NCI-H510A treated with DMSO at 0.1 percent for 48 hours (cell line): ENCODE measurements around the gene SLC16A14.

ENCODE experiments used
- DNase-seq: peaks from one replicate; lab custom pipeline; 2025; lab: John Stamatoyannopoulos, UW

The SLC16A14 gene

DNA sequence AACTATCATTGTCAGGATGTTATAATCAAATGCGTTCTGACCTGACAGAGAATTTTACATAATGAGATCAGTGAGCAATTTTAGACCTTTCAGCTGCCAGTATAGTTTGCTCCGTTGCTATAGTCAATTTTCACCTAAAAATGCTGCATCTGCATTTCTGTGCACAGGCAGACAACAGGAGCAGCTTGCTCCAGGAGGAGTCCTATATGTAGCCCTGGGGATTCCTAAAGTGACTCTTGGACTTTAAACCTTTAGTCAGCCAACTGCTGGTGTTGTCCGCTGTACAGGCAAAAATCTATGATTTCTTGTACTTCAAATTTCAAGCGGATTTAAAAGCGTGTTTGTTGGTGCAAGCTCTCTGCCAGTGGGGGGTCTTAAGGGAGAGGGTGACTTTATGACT, 25.7 kb downstream of the SLC16A14 start:
- DNase-seq, result no peak

DNA sequence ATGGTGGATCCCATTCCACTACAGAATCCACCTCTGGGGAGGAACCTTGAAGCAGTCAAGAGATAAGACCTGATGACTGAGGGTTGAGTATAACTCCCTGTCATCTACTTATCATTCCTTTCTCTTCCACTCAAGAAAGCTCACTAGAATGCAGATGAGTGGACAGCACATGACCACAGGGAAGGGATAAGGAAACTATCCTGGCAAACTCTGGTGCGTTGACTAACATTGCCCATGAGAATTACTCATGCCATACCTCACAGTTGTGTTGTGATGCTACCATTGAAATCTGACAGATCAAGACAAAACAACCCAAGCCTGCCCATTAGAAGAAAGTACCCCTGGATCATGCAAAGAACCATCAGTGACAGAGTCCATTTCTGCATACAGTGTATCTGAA, 26.5 kb downstream of the SLC16A14 start:
- DNase-seq, result no peak

DNA sequence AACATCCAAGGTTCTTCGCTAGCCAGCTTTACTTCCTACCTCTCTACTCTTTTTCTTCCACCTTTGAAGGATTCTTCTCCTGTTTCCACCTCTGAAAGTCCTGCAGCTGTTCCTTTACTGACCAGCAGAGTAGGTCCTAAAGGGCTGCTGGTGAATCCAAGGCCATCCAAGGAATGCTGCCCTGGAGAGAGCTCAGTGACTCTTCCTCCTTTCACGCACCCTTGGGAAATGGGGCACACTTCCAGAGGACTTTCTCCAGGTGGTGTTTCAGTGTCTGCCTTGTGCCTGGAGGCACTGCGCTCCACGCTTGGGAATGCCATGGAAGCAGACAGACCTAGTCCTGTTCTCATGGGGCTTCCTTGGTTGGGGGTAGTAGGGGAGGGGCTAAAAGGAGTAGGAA, 45.4 kb downstream of the SLC16A14 start:
- no peak for DNase-seq

DNA sequence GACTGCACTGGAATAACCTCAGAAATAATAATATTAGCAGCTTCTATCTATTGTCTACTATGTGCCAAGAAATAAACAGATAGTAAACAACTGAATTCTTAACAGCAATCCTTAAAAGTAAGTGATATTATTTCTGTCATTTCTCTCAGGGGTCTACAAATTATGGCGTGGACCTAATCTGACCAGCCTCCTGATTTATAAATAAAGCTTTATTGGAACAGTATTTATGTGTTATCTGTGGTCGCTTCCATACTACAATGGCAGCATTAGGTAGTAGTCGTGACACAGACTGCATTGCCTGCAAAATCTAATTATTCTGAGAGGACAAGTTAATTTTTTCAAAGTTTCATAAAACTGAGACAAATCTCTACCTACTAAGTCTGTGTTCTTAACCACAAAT, 49.0 kb downstream of the SLC16A14 start:
- DNase-seq, result no peak

DNA sequence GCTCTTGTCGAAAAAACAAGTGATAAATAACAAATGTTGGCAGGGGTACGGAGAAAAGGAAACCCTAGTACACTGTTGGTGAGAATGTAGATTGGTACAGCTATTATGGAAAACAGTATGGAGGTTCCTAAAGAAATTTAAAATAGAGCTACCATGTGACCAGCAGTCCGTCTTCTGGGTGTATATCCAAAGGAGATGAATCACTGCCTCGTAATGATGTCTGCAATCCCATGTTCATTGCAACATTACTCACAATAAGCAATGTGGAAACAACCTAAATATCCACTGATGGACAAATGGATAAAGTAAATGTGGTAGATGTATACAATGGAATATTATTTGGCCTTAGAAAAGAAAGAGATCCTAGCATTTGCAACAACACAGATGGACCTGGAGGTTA, 50.6 kb downstream of the SLC16A14 start:
- DNase-seq, result no peak

DNA sequence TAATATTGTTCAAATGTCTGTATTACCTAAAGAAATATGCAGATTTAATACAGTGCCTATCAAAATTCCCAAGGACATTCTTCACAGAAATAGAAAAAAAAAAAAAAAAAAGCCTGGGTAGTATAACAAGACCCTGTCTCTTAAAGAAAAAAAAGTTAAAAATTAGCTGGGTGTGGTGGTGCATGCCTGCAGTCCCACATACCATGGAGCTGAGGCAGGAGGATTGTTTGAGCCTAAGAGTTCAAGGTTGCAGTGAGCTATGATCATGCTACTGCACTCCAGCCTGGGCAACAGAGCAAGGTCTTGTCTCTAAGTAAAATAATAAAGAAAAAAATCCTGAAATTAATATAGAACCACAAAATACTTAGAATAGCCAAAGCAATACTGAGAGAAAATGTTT, 51.9 kb downstream of the SLC16A14 start:
- no peak for DNase-seq

DNA sequence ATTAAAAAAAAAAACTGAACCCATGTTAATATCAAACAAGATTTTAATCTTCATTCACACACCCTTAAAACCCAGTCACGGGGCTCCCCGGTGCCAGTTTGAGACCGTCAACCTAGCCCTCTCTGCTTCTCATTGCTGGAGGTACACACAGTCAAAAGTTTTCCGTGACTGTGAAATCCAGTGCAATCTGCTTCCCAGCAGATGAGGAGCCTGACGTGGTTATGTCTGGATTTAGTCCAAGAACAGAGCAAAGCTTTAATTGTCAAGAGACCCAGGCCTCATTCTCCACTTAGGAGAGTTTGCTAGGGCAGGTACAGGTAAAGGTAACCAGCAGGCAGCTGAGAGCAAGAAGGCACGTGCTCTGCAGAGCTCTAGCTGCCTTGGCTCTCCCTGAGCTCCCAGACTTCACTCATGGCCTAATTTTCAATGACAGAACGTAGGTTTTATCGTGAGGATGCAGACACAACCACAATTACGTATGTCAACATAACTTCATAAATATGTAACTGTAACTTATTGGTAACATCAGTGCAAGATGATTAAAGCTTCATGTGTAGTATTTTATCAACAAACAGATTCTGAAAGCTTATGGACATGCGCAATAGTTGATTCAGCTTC, 56.3 kb downstream of the SLC16A14 start:
- DNase-seq, result no peak

DNA sequence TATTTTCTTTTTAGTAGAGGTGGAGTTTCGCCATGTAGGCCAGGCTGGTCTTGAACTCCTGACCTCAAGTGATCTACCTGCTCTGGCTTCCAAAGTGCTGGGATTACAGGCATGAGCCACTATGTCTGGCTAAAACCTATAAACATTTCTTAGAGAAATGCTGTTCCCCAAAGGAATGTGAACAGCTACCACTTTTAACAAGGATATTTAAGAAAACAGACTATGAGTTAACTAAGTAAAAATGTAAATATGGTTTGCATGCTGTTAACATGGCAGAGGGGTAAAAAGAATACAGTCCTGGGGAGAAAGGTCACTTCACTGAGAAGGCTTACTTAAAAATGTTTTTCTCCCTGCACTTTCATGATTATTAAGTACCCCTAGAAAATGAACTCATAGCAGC, 57.1 kb downstream of the SLC16A14 start:
- no peak for DNase-seq

DNA sequence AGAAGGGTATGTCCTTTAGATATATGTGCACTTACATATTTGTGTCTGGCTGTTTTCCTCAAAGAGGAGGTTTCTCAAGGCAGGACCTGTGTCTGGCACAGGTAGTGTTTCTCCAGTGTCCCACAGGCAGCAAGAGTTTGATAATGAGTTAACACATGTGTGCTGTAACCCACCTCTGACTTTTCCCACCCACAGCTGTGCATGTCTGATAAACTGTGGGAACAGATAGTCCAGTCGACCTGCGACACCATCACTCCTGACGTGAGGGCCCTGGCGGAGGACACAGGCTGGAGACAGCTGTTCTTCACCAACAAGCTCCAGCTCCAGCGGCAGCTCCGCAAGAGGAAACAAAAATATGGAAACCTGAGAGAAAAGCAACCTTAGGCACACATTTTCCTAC, 58.2 kb downstream of the SLC16A14 start:
- no peak for DNase-seq

DNA sequence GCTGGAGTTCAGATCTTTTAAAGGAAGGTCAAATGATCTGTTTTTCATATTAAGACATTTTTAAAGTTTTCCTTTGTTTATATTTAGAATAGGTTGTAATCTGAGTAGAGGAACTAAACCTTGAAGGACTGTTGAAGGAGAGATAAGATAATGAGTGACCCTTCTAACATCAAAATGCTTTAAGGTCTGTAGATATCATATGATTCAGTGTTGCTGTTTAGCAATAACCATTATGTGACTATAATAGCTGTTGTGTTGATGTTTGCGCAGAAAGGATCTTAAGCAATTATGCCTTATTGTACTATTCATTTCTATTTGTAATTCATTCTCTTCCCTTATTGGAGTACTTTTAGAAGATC, 60.0 kb downstream of the SLC16A14 start:
- no peak for DNase-seq

DNA sequence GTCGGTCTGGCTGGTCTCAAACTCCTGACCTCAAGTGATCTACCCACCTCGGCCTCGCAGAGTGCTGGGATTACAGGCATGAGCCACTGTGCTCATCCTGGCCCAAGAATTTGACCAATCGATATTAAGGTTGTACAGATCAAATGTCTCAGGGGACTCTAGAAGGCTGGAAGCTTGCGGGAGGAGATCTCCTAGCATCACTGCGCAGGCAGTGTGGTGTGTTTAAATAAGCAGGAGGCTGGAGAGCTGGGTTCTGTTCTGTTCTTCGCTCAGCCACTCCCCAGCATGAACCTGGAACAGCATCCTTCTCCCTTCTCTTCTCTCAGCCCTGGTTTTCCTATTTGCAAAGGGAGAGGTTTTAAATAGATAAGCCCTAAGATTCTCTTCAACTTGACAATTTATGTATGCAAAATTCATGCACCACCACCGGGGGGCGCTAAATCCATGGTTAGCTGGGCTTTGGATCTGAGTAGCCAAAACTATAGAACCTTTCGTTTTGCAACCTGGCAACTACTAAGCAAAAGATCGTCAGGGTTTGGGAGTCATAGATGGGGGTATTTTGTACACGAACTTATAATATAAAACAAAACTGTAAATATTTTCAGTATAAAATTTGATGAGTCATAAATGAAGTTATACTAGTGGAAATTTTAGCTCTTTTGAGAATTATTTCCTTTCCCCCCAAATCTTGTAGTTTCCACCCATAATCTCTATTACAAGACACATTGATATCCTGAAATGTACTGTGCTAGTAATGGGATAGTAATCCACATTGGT, 60.6 kb downstream of the SLC16A14 start:
- DNase-seq, result peak; percentile 93

DNA sequence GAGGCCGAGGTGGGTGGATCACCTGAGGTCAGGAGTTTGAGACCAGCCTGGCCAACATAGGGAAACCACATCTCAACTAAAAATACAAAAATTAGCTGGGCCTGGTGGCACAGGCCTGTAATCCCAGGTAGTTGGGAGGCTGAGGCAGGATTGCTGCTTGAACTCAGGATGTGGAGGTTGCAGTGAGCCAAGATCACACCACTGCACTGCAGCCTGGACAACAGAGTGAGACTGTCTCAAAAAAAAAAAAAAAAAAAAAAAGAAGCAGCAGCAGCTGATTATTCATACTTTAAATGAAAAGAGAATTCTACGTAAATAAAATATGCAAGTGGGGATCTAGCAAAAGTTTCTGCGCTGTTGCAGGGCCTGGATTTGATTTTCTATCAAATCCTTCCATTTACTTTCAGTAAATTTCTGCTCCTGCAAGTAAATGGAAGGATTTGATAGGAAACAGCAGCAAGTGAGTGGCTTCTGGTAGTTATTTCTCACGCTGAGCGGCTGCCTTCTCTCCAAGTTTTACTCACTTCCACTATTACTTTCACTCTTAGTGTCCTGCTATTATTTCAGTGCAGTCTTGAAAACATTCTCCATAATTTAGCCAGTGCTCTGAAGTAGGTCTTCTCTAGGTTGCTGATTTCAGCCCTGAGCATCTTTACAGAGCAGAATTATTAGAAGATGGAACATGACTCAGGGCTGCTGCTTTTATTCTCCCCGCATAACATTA, 68.4 kb downstream of the SLC16A14 start:
- DNase-seq, result no peak

DNA sequence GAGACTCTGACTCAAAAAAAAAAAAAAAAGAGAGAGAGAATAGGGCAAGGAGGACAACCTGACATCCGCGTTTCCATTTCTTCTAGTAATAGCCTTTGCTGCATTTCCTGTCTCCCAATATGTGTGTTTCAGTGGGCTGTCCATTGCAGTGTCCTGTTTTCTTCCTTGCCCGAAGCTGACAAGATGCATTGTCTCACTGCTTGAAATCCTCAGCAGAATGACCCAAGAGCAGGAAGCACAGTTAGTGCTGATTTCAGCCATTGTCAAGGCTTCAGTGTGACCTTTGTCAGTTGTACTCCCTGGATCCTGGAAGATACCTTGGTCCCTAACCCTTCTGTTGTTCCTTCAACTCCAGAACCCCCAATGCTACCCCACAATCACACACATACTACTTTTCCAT, 71.2 kb downstream of the SLC16A14 start:
- no peak for DNase-seq

DNA sequence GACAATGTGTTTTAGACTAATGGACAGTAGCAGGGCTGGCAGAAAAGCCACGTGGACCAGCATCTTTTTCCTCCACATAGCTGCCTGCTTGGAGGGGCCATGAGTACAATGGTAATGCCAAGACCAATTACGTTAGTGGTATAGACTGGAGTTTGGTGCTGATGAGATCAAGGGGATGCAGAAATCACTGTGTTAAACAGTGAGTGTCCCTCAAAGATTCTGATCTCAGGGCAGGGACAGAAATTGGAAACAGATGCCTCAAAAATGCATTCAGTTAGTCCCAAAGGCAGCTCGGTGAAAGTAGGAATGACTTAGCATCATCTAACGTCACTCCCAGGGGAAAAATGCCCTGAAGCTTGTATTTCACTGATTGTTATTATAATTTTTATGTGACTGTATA, 72.4 kb downstream of the SLC16A14 start:
- DNase-seq, result no peak

DNA sequence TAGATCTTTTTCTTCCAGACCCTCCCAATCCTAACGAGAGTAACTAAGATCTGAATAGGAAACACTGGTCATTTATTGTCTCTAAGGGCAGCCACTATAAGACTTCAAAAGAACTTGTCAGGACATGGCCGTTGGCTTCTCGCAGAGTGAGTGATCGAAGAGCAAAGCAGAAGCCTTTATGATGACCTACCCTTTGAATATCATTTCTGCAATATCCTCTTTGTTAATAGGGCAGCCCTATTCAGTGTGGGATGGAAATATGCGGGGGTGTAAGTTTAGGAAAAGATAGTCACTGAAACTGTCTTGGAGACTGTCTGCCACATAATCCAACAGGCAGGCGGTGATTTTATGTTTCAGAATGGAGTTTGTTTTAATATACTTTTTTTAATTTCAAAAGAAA, 75.5 kb downstream of the SLC16A14 start:
- DNase-seq, result no peak
